GM12878 (cell line): ENCODE results near the gene RNF25. TPM values are rescaled to one million over a fixed set of nuclear protein-coding genes. Genes with fewer than 3 reads are reported as not detected.
A peak's percentile ranks its signal among the peaks of the same experiment; 100 is the strongest.

ENCODE experiments used
- ASH2L ChIP-seq: fragments of 300-600, 200-600 bp; sonication (generic); IDR thresholded peaks from 2 replicates; pipeline ENCODE4 v1.6.1; 2017; ENCODE audit warnings: low read depth, mild to moderate bottlenecking, borderline replicate concordance
- BRCA1 ChIP-seq: IDR thresholded peaks from 2 replicates; pipeline ENCODE4 v1.6.1; 2011; ENCODE audit warnings: low read depth, low read length, improper control_type of control experiment
- EGR1 ChIP-seq, 2 experiments: IDR thresholded peaks; 1 replicate in 1 of 2; 2 replicates in 1 of 2; pipeline ENCODE4 v1.6.1; 2011 to 2012; ENCODE audit warnings: low read depth in 2 of 2, low read length in 2 of 2, borderline replicate concordance in 1 of 2, mild to moderate bottlenecking in 1 of 2, moderate library complexity in 1 of 2
- EP300 ChIP-seq, 2 experiments: fragments of 150-350 bp in 1 of 2; IDR thresholded peaks; 2 replicates each; pipeline ENCODE4 v1.6.1; 2011 to 2012; ENCODE audit warnings: low read depth in 2 of 2, low read length in 2 of 2, borderline replicate concordance in 1 of 2, improper control_type of control experiment in 1 of 2, inconsistent platforms in 1 of 2; ENCODE audit not compliant: control insufficient read depth in 1 of 2
- GATAD2B ChIP-seq: fragments of 450-650 bp; conservative IDR thresholded peaks from 2 replicates; pipeline ENCODE4 v1.6.1; 2017; ENCODE audit warnings: low read depth, mild to moderate bottlenecking, moderate library complexity
- HDAC2 ChIP-seq: fragments of 200-600 bp; sonication (generic); IDR thresholded peaks from 2 replicates; pipeline ENCODE4 v1.6.1; 2017
- KLF5 ChIP-seq: fragments of 450-650 bp; IDR thresholded peaks from 2 replicates; pipeline ENCODE4 v1.6.1; 2014; ENCODE audit warnings: mild to moderate bottlenecking; ENCODE audit not compliant: partially characterized antibody
- NFIC ChIP-seq: IDR thresholded peaks from 2 replicates; pipeline ENCODE4 v1.6.1; 2012; ENCODE audit warnings: low read depth, mild to moderate bottlenecking, inconsistent platforms, low read length, moderate library complexity
- NR2C1 ChIP-seq: fragments of 450-650 bp; IDR thresholded peaks from 2 replicates; pipeline ENCODE4 v1.6.1; 2017; ENCODE audit warnings: antibody characterized with exemption, mild to moderate bottlenecking, moderate library complexity
- RFX5 ChIP-seq: IDR thresholded peaks from 2 replicates; pipeline ENCODE4 v1.6.1; 2011; ENCODE audit warnings: low read depth, low read length, improper control_type of control experiment
- SREBF2 ChIP-seq: IDR thresholded peaks from 2 replicates; pipeline ENCODE4 v1.6.1; 2012; ENCODE audit warnings: mild to moderate bottlenecking, low read length
- polyA plus RNA-seq, 11 experiments: library from polyadenylated mRNA; depleted of rRNA in 4 of 11; unstranded in 6 of 11; stranded (reverse) in 5 of 11; fragments of >200 nt; fragmentation: Nextera tagmentation in 4 of 11; fragmentation: Illumina TruSeq in 1 of 11; extraction: Ambion mirVana in 4 of 11; extraction: Trizol in 1 of 11; gene quantifications; 1 replicate in 1 of 11; 2 replicates in 10 of 11; pipeline versions ENCODE4 v1.2.1 to v1.2.3, GENCODE V29; 2011 to 2016; ENCODE audit warnings: inconsistent platforms in 2 of 11, missing spikeins in 2 of 11, low read depth in 1 of 11
- total RNA-seq, 4 experiments: library from RNA; depleted of rRNA in 3 of 4; stranded (reverse); fragments of >200 nt in 3 of 4; fragmentation: Illumina TruSeq in 1 of 4; extraction: Trizol in 1 of 4; gene quantifications; 2 replicates each; pipeline versions ENCODE4 v1.2.1 to v1.2.3, GENCODE V29; 2013 to 2021
- TF ChIP-seq, protein P1 (sequence below): IDR thresholded peaks from 2 replicates; pipeline ENCODE4 v1.6.1; 2012; ENCODE audit warnings: improper control_type of control experiment, low read depth, low read length; ENCODE audit not compliant: insufficient replicate concordance
- TF ChIP-seq, protein P2 (sequence below): fragments of 450-650 bp; IDR thresholded peaks from 2 replicates; pipeline ENCODE4 v1.6.1; 2017; ENCODE audit warnings: mild to moderate bottlenecking, moderate library complexity
- TF ChIP-seq, protein P3 (sequence below): fragments of 450-650 bp; IDR thresholded peaks from 2 replicates; pipeline ENCODE4 v1.6.1; 2018; ENCODE audit warnings: mild to moderate bottlenecking, low read depth, moderate library complexity; ENCODE audit not compliant: partially characterized antibody

The RNF25 gene
- total and polyA plus RNA-seq, 10 of the 15 experiments (the other 5 are each of a cell fraction or from before 2014, with no cell fraction given), result 1.3 to 70.4 (median 28.4) TPM

DNA sequence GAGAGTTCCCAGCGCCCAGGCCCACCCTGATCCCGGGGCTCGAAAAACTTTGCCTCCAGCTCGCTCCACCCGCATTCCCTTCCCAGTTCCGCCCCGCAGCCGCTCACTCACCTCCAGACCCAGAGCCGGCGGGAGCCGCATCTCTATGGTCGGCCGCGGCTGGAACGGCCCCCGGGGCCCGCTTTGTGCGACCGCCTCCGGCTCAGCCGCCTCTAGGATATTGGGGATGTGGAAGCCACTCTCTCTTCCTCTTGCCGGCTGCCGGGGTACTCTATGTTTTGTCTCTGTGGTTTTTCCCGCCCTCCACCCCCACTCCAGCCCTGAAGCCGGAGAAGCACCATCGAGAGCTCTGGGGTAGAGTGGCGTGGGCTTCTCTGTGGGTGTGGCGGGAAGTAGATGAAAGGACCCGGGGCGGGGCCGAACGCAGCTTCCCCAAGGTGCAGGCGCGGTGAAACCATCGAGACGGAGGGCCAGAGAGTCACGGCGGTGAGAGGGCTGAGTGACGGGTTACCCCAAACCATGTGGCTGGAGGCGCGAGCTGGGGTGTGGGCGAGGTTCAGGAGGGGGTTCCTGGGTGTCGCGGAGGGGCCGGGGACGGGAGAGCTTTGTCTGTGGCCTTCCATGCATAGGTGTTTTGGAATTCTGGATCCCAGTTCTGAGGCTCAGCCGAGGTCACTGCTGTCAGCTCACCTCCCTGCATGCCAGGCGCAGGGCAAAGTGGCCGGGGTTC lies 12.4 kb downstream of the RNF25 start, which contains the start of the genes BCS1L and ZNF142 (continued):
- TF ChIP-seq, protein P1, sequence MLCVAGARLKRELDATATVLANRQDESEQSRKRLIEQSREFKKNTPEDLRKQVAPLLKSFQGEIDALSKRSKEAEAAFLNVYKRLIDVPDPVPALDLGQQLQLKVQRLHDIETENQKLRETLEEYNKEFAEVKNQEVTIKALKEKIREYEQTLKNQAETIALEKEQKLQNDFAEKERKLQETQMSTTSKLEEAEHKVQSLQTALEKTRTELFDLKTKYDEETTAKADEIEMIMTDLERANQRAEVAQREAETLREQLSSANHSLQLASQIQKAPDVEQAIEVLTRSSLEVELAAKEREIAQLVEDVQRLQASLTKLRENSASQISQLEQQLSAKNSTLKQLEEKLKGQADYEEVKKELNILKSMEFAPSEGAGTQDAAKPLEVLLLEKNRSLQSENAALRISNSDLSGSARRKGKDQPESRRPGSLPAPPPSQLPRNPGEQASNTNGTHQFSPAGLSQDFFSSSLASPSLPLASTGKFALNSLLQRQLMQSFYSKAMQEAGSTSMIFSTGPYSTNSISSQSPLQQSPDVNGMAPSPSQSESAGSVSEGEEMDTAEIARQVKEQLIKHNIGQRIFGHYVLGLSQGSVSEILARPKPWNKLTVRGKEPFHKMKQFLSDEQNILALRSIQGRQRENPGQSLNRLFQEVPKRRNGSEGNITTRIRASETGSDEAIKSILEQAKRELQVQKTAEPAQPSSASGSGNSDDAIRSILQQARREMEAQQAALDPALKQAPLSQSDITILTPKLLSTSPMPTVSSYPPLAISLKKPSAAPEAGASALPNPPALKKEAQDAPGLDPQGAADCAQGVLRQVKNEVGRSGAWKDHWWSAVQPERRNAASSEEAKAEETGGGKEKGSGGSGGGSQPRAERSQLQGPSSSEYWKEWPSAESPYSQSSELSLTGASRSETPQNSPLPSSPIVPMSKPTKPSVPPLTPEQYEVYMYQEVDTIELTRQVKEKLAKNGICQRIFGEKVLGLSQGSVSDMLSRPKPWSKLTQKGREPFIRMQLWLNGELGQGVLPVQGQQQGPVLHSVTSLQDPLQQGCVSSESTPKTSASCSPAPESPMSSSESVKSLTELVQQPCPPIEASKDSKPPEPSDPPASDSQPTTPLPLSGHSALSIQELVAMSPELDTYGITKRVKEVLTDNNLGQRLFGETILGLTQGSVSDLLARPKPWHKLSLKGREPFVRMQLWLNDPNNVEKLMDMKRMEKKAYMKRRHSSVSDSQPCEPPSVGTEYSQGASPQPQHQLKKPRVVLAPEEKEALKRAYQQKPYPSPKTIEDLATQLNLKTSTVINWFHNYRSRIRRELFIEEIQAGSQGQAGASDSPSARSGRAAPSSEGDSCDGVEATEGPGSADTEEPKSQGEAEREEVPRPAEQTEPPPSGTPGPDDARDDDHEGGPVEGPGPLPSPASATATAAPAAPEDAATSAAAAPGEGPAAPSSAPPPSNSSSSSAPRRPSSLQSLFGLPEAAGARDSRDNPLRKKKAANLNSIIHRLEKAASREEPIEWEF, result no peak
- TF ChIP-seq KLF5 (no peak), SREBF2 (no peak), NFIC (no peak), HDAC2 (no peak; the same call in 1 of the 2 replicates), EP300 (IDR thresholded peaks at IDR 0.05; ENCODE audit: borderline replicate concordance in 1 of 2, control insufficient read depth in 1 of 2, low read depth in 2 of 2, low read length in 2 of 2) (peak in 1 of 2 experiments; percentile 31; a peak in 1 of 4 replicates), ASH2L (no peak), EGR1 (IDR thresholded peaks at IDR 0.05; ENCODE audit: borderline replicate concordance in 1 of 2, low read depth in 2 of 2, low read length in 2 of 2) (peak in 1 of 2 experiments; percentile 77; a peak in 2 of 3 replicates), NR2C1 (peak; percentile 70), GATAD2B (peak; percentile 46; the same call in 1 of the 2 replicates), BRCA1 (no peak), RFX5 (no peak)
- TF ChIP-seq, protein P2, sequence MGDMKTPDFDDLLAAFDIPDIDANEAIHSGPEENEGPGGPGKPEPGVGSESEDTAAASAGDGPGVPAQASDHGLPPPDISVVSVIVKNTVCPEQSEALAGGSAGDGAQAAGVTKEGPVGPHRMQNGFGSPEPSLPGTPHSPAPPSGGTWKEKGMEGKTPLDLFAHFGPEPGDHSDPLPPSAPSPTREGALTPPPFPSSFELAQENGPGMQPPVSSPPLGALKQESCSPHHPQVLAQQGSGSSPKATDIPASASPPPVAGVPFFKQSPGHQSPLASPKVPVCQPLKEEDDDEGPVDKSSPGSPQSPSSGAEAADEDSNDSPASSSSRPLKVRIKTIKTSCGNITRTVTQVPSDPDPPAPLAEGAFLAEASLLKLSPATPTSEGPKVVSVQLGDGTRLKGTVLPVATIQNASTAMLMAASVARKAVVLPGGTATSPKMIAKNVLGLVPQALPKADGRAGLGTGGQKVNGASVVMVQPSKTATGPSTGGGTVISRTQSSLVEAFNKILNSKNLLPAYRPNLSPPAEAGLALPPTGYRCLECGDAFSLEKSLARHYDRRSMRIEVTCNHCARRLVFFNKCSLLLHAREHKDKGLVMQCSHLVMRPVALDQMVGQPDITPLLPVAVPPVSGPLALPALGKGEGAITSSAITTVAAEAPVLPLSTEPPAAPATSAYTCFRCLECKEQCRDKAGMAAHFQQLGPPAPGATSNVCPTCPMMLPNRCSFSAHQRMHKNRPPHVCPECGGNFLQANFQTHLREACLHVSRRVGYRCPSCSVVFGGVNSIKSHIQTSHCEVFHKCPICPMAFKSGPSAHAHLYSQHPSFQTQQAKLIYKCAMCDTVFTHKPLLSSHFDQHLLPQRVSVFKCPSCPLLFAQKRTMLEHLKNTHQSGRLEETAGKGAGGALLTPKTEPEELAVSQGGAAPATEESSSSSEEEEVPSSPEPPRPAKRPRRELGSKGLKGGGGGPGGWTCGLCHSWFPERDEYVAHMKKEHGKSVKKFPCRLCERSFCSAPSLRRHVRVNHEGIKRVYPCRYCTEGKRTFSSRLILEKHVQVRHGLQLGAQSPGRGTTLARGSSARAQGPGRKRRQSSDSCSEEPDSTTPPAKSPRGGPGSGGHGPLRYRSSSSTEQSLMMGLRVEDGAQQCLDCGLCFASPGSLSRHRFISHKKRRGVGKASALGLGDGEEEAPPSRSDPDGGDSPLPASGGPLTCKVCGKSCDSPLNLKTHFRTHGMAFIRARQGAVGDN, result no peak
- TF ChIP-seq, protein P3, sequence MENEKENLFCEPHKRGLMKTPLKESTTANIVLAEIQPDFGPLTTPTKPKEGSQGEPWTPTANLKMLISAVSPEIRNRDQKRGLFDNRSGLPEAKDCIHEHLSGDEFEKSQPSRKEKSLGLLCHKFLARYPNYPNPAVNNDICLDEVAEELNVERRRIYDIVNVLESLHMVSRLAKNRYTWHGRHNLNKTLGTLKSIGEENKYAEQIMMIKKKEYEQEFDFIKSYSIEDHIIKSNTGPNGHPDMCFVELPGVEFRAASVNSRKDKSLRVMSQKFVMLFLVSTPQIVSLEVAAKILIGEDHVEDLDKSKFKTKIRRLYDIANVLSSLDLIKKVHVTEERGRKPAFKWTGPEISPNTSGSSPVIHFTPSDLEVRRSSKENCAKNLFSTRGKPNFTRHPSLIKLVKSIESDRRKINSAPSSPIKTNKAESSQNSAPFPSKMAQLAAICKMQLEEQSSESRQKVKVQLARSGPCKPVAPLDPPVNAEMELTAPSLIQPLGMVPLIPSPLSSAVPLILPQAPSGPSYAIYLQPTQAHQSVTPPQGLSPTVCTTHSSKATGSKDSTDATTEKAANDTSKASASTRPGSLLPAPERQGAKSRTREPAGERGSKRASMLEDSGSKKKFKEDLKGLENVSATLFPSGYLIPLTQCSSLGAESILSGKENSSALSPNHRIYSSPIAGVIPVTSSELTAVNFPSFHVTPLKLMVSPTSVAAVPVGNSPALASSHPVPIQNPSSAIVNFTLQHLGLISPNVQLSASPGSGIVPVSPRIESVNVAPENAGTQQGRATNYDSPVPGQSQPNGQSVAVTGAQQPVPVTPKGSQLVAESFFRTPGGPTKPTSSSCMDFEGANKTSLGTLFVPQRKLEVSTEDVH, result peak; percentile 92
